K562 (cell line): Measurements from ENCODE around the gene TSPAN32. TPM values are rescaled to one million over a fixed set of nuclear protein-coding genes. Genes with fewer than 3 reads are reported as not detected.

ENCODE experiments used
- ATAC-seq: fragments of 200-7000 bp; cut with Tn5 transposase; 3 replicates; pipeline ENCODE4 v1.9.1; 2020; ENCODE audit warnings: moderate library complexity
- BruUV-seq: library from RNA; stranded (reverse); fragments of 400-500 nt; replicated peaks from 2 replicates; lab custom pipeline; 2021; lab: Mats Ljungman, UMichigan
- CTCF ChIA-PET: fragments of 300-600 bp; formaldehyde crosslinking; extraction: SDS; loops from one replicate; lab custom pipeline; 2021; ENCODE audit warnings: low intra/inter-chr PET ratio; lab: Yijun Ruan, JAX
- POLR2A ChIA-PET: fragments of 300-600, 350-650 bp; sonication (Branson Sonifier 250); formaldehyde crosslinking; extraction: SDS; loops from one replicate; lab custom pipeline; 2021; ENCODE audit warnings: antibody characterized with exemption, inconsistent platforms; lab: Yijun Ruan, JAX
- DNase-seq, 4 experiments: peaks; one replicate each; pipeline versions ENCODE4 v3.0.0 to v3.0.0-alpha.2; 2011 to 2018; ENCODE audit warnings: low spot score in 3 of 4, mixed read lengths in 3 of 4; ENCODE audit errors: extremely low read depth in 1 of 4
- FAIRE-seq: peaks from 2 replicates; lab custom pipeline; 2011; peaks lifted over from hg19 to GRCh38; lab: Jason Lieb, UNC
- H2AFZ ChIP-seq: 2 replicates; pipeline ENCODE4 v1.6.0; 2011; ENCODE audit warnings: low read depth, low read length, control low read depth, inconsistent platforms
- H3K27ac ChIP-seq: fragments of 200-600 bp; 3 replicates; pipeline ENCODE4 v1.8.0; 2011; ENCODE audit warnings: low read depth, mild to moderate bottlenecking, control low read depth, inconsistent platforms, low read length, moderate library complexity, mixed read lengths; ENCODE audit errors: extremely low read depth
- H3K27me3 ChIP-seq, 2 experiments: fragments of 300-600 bp in 1 of 2; 2 replicates in 1 of 2; 3 replicates in 1 of 2; pipeline versions ENCODE4 v1.6.0 to v1.8.0; 2011; ENCODE audit warnings: inconsistent platforms in 2 of 2, low read length in 2 of 2, mild to moderate bottlenecking in 1 of 2, mixed read lengths in 1 of 2, moderate library complexity in 1 of 2; ENCODE audit not compliant: control insufficient read depth in 2 of 2, insufficient read depth in 2 of 2
- H3K36me3 ChIP-seq: fragments of 300-600 bp; 3 replicates; pipeline ENCODE4 v1.8.0; 2011; ENCODE audit warnings: mild to moderate bottlenecking, low read length, inconsistent platforms; ENCODE audit not compliant: control insufficient read depth, insufficient read depth
- H3K4me1 ChIP-seq, 2 experiments: fragments of 200-600 bp in 1 of 2; replicated peaks in 1 of 2; 2 replicates in 1 of 2; 3 replicates in 1 of 2; pipeline versions ENCODE4 v1.5.1 to v1.8.0; 2011; ENCODE audit warnings: inconsistent platforms in 2 of 2, low read length in 2 of 2, mild to moderate bottlenecking in 1 of 2, mixed read lengths in 1 of 2, moderate library complexity in 1 of 2; ENCODE audit not compliant: control insufficient read depth in 2 of 2, insufficient read depth in 2 of 2
- H3K4me2 ChIP-seq: 2 replicates; pipeline ENCODE4 v1.6.1; 2011; ENCODE audit warnings: low read length, control low read depth, inconsistent platforms, mixed read lengths; ENCODE audit not compliant: insufficient read depth
- H3K4me3 ChIP-seq: fragments of 200-600 bp; sonication (generic), shearing (Covaris generic); 2 replicates; pipeline ENCODE4 v1.5.1; 2016; ENCODE audit warnings: control low read depth, inconsistent platforms
- H3K79me2 ChIP-seq: fragments of 200-600 bp; 3 replicates; pipeline ENCODE4 v1.8.0; 2011; ENCODE audit warnings: low read length, inconsistent platforms; ENCODE audit not compliant: control insufficient read depth, insufficient read depth
- H3K9ac ChIP-seq, 2 experiments: 2 replicates each; pipeline versions ENCODE4 v1.6.0 to v1.6.1; 2011; ENCODE audit warnings: low read depth in 2 of 2, low read length in 2 of 2, control low read depth in 1 of 2, inconsistent platforms in 1 of 2, mild to moderate bottlenecking in 1 of 2, mixed read lengths in 1 of 2; ENCODE audit not compliant: insufficient read depth in 1 of 2
- H3K9me1 ChIP-seq: one replicate; pipeline ENCODE4 v1.6.0; 2011; ENCODE audit warnings: inconsistent platforms, mild to moderate bottlenecking, low read length, moderate library complexity; ENCODE audit not compliant: control insufficient read depth, insufficient read depth
- H3K9me3 ChIP-seq: replicated peaks from 2 replicates; pipeline ENCODE4 v1.5.1; 2011; ENCODE audit warnings: low read depth, low read length, inconsistent platforms; ENCODE audit not compliant: control insufficient read depth, insufficient read depth
- H4K20me1 ChIP-seq: replicated peaks from 2 replicates; pipeline ENCODE4 v1.6.1; 2011; ENCODE audit warnings: low read length, inconsistent platforms, mixed read lengths; ENCODE audit not compliant: control insufficient read depth, insufficient read depth
- ATF1 ChIP-seq, 2 experiments: fragments of 450-650 bp in 1 of 2; IDR thresholded peaks; 2 replicates each; pipeline ENCODE4 v1.6.1; 2016; ENCODE audit warnings: missing compliant biosample characterization in 1 of 2, missing genetic modification characterization in 1 of 2
- CEBPZ ChIP-seq: fragments of 150-350 bp; IDR thresholded peaks from 2 replicates; pipeline ENCODE4 v1.6.1; 2014; ENCODE audit warnings: low read depth, mild to moderate bottlenecking, low read length, borderline replicate concordance
- GTF2E2 ChIP-seq: fragments of 200-800 bp; sonication (Bioruptor generic); IDR thresholded peaks from 2 replicates; pipeline ENCODE4 v1.6.1; 2016; ENCODE audit warnings: missing genetic modification characterization, missing compliant biosample characterization
- LARP7 ChIP-seq: fragments of 450-650 bp; IDR thresholded peaks from 2 replicates; pipeline ENCODE4 v1.6.1; 2016
- PREB ChIP-seq: sonication (generic); formaldehyde crosslinking; IDR thresholded peaks from 2 replicates; pipeline ENCODE4 v1.8.1; 2023; ENCODE audit warnings: mild to moderate bottlenecking, missing genetic modification reagents
- SNAPC5 ChIP-seq: fragments of 250-450 bp; sonication (Bioruptor Pico); IDR thresholded peaks from 2 replicates; pipeline ENCODE4 v1.8.0; 2021; ENCODE audit warnings: moderate library complexity, mild to moderate bottlenecking, inconsistent platforms
- ZFP30 ChIP-seq: fragments of 250-450 bp; sonication (Bioruptor Pico); IDR thresholded peaks from 2 replicates; pipeline ENCODE4 v1.8.0; 2022; ENCODE audit warnings: moderate library complexity, mild to moderate bottlenecking, inconsistent platforms, borderline replicate concordance
- ZNF263 ChIP-seq: sonication (generic); formaldehyde crosslinking; IDR thresholded peaks from 2 replicates; pipeline ENCODE4 v1.8.0; 2022; ENCODE audit warnings: mild to moderate bottlenecking, missing genetic modification reagents, borderline replicate concordance
- ZNF449 ChIP-seq: fragments of 250-450 bp; sonication (Bioruptor Pico); IDR thresholded peaks from 2 replicates; pipeline ENCODE4 v1.8.0; 2022; ENCODE audit warnings: moderate library complexity, mild to moderate bottlenecking, inconsistent platforms
- ZZZ3 ChIP-seq: fragments of 450-650 bp; IDR thresholded peaks from 2 replicates; pipeline ENCODE4 v1.6.1; 2016; ENCODE audit warnings: antibody characterized with exemption, mild to moderate bottlenecking, moderate library complexity
- WGBS: fragments of 100-300 bp; shearing (Covaris generic); methylation state at CpG from one replicate; pipeline ENCODE4 v1.1.6; 2016; ENCODE audit warnings: low coverage, mixed read lengths; ENCODE audit not compliant: insufficient coverage; ENCODE audit errors: missing lambda C conversion rate; 5-methylcytosine and 5-hydroxymethylcytosine counted together
- in situ Hi-C: fragments of 300-500 bp; cut with MboI; formaldehyde crosslinking; loops from 4 replicates; pipeline ENCODE4 v1.15.0; 2018; ENCODE audit warnings: inconsistent platforms, mixed read lengths
- intact Hi-C: fragments of 100-400 bp; cut with micrococcal nuclease; formaldehyde crosslinking; loops from 2 replicates; pipeline ENCODE4 v1.14.2; 2022
- polyA plus RNA-seq, 8 experiments: library from polyadenylated mRNA; depleted of rRNA in 4 of 8; stranded (reverse) in 5 of 8; unstranded in 3 of 8; fragments of >200 nt; fragmentation: Nextera tagmentation in 2 of 8; fragmentation: Illumina TruSeq in 1 of 8; extraction: Ambion mirVana in 2 of 8; extraction: Trizol in 1 of 8; gene quantifications; 2 replicates each; pipeline versions ENCODE4 v1.2.1 to v1.2.3, GENCODE V29; 2011 to 2014; ENCODE audit warnings: inconsistent platforms in 1 of 8, missing spikeins in 1 of 8
- total RNA-seq, 7 experiments: library from RNA; depleted of rRNA in 6 of 7; stranded (reverse); fragments of >200 nt in 6 of 7; fragmentation: Illumina TruSeq in 2 of 7; extraction: Trizol in 2 of 7; gene quantifications; 2 replicates each; pipeline versions ENCODE4 v1.2.1 to v1.2.3, GENCODE V29; 2011 to 2021; ENCODE audit warnings: low replicate concordance in 1 of 7
- TF ChIP-seq, protein P1 (sequence below): fragments of 450-650 bp; formaldehyde crosslinking; IDR thresholded peaks from 2 replicates; pipeline ENCODE4 v1.4.0; 2020; ENCODE audit warnings: mild to moderate bottlenecking
- TF ChIP-seq, protein P2 (sequence below): sonication (generic); formaldehyde crosslinking; IDR thresholded peaks from 2 replicates; pipeline ENCODE4 v1.8.0; 2022; ENCODE audit warnings: missing genetic modification reagents, mild to moderate bottlenecking, moderate library complexity, borderline replicate concordance

The TSPAN32 gene
- total and polyA plus RNA-seq, 9 of the 15 experiments (the other 6 are each of a cell fraction or from before 2014, with no cell fraction given): 0.21 to 7.3 (median 2.6) TPM

DNA sequence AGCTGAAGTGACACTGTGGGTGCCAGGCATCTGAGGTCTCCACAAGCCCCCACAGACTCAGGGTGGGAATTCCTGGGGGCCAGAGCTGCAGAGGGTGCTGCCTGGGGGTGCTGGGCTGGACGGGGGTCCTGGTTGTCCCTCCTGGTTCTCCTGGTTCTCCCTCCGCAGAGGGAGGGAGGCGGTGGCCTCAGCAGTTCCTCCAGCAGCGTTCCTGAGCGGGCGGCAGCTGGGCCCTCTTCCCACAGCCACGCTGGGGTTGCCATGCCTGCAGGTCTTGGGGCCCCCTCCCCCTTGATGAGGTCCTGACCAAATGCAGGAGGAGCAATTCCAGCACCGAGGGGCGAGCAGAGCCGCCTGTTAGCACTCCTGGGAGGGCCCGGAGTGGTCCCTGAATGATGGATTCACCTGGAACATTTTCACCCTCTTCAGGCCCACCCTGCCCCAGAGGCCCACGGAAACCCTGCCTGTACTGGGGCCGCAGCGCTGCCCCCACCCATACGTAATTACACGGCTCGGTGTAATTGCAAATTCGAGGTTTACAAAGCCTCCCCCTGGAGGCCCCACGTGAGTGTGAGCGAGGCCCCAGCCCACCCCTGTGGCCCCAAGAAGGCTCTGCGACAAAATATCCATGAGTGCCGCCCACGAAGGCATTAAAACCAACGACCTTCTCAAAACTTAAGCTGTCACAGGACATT is 730 bp upstream of the TSPAN32 start:
- peak overlapping the region; percentile 73 for H2AFZ ChIP-seq
- ChIA-PET CTCF (interaction anchor here (3.2 kb wide), 1 partner anchor 104 kb away, joined by 21 read pairs; no protein-coding TSS in a partner anchor), POLR2A (interaction anchor here (0.6 kb wide), 1 partner anchor 903 kb away, joined by 3 read pairs; no protein-coding TSS in a partner anchor)
- H3K4me2 ChIP-seq: peak overlapping the region; percentile 67
- 37% methylated on average over 18 of the region's 24 CpGs for WGBS
- H3K4me1 ChIP-seq: peaks cover 56 to 87% of the 10 kb centered on the region in 2 experiments
- DNase-seq (peak in 1 of 4 experiments; percentile 37), FAIRE-seq (no peak), ATAC-seq (no peak)
- peak overlapping the region; percentile 39 for H3K27ac ChIP-seq
- H3K79me2 ChIP-seq: peaks cover 21% of the 10 kb centered on the region; the same call in 2 of the 3 replicates
- H3K9me3 ChIP-seq: no peaks in the 10 kb centered on the region
- H3K27me3 ChIP-seq: no peaks in the 10 kb centered on the region; a peak in 1 of 5 replicates
- peak overlapping the region; percentile 50 to 82; a peak in 3 of 4 replicates for H3K9ac ChIP-seq
- H4K20me1 ChIP-seq: no peaks in the 10 kb centered on the region
- intact Hi-C loops (loop anchor here (10.0 kb wide), 2 partner anchors 234 to 594 kb away; no protein-coding TSS in a partner anchor), in situ Hi-C loops (no loop called here)
- peak overlapping the region; percentile 3; the same call in 1 of the 2 replicates for H3K4me3 ChIP-seq
- H3K9me1 ChIP-seq: no peaks in the 10 kb centered on the region
- H3K36me3 ChIP-seq: no peaks in the 10 kb centered on the region
- BruUV-seq: no TSS peak
- no peak for TF ChIP-seq ZNF449 (CRISPR knock-in tag)
- TF ChIP-seq, protein P1, sequence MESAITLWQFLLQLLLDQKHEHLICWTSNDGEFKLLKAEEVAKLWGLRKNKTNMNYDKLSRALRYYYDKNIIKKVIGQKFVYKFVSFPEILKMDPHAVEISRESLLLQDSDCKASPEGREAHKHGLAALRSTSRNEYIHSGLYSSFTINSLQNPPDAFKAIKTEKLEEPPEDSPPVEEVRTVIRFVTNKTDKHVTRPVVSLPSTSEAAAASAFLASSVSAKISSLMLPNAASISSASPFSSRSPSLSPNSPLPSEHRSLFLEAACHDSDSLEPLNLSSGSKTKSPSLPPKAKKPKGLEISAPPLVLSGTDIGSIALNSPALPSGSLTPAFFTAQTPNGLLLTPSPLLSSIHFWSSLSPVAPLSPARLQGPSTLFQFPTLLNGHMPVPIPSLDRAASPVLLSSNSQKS (CRISPR knock-in tag): no peak
- TF ChIP-seq GTF2E2 (tag): no peak
- TF ChIP-seq SNAPC5 (CRISPR knock-in tag): no peak
- TF ChIP-seq, protein P2, sequence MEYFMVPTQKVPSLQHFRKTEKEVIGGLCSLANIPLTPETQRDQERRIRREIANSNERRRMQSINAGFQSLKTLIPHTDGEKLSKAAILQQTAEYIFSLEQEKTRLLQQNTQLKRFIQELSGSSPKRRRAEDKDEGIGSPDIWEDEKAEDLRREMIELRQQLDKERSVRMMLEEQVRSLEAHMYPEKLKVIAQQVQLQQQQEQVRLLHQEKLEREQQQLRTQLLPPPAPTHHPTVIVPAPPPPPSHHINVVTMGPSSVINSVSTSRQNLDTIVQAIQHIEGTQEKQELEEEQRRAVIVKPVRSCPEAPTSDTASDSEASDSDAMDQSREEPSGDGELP (CRISPR knock-in tag): peak; percentile 31; the same call in 1 of the 2 replicates
- TF ChIP-seq ZFP30 (CRISPR knock-in tag): no peak
- no peak for TF ChIP-seq LARP7
- no peak for TF ChIP-seq CEBPZ
- TF ChIP-seq PREB (CRISPR knock-in tag): no peak
- TF ChIP-seq ZZZ3: no peak
- TF ChIP-seq ZNF263: no peak
- TF ChIP-seq ATF1 (CRISPR knock-in tag; IDR thresholded peaks at IDR 0.05): no peak
- TF ChIP-seq ATF1 (tag; IDR thresholded peaks at IDR 0.05): no peak
